22Rv1 (cell line): ENCODE measurements around the gene AKAP6.
A peak's percentile ranks its signal among the peaks of the same experiment; 100 is the strongest.

Experiments used
- H3K27ac ChIP-seq: fragments of 450-650 bp; 2 replicates; pipeline ENCODE4 v1.5.1; 2017
- CTCF ChIP-seq: fragments of 450-650 bp; IDR thresholded peaks from 2 replicates; pipeline ENCODE4 v1.5.1; 2017; ENCODE audit warnings: mild to moderate bottlenecking
- ZFX ChIP-seq: fragments of 450-650 bp; IDR thresholded peaks from 2 replicates; pipeline ENCODE4 v1.6.1; 2017; ENCODE audit warnings: antibody characterized with exemption, borderline replicate concordance

Gene AKAP6

GRCh38 chr14:32710731-32711680 is 381.9 kb downstream of the AKAP6 start:
- TF ChIP-seq ZFX = no peak
- peak; percentile 81 for TF ChIP-seq CTCF
- H3K27ac ChIP-seq = no peak overlapping the region

DNA sequence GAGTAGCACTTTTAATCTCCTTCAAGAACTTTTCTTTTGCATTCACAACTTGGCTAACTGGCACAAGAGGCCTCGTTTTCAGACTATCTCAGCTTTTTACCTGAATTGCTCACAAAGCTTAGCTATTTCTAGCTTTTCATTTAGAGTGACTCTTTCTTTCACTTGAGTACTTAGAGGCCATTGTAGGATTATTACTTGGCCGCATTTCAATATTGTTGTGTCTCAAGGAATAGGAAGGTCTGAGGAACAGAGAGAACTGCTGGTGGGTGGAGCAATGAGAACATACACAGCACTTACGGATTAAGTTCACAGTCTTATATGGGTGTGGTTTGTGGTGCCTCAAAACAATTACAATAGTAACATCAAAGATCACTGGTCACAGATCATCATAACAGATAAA is 384.8 kb downstream of the AKAP6 start:
- no peak overlapping the region for H3K27ac ChIP-seq
- TF ChIP-seq ZFX (no peak), CTCF (no peak)

GRCh38 chr14:32719601-32720000 is 390.5 kb downstream of the AKAP6 start:
- no peak overlapping the region for H3K27ac ChIP-seq
- TF ChIP-seq CTCF (no peak), ZFX (no peak)

- no peak for TF ChIP-seq CTCF
- TF ChIP-seq ZFX = no peak
- H3K27ac ChIP-seq = no peak overlapping the region
Measured at GRCh38 chr14:32720927-32721326, 391.8 kb downstream of the AKAP6 start.

GRCh38 chr14:32722631-32723183 is 393.6 kb downstream of the AKAP6 start:
- no peak overlapping the region for H3K27ac ChIP-seq
- TF ChIP-seq CTCF (no peak), ZFX (no peak)

- H3K27ac ChIP-seq = no peak overlapping the region
Measured at GRCh38 chr14:32724867-32725471, 395.9 kb downstream of the AKAP6 start.

More at GRCh38 chr14:32724867-32725471, 395.9 kb downstream of the AKAP6 start:
- TF ChIP-seq ZFX (no peak), CTCF (no peak)
